ENCODE results near the gene PLXNA4. TPM values are rescaled to one million over a fixed set of nuclear protein-coding genes. Genes with fewer than 3 reads are reported as not detected.

Gene PLXNA4
- total RNA-seq, 1 experiment from 2014 or later: 1.0 TPM

GRCh38 chr7:132137681-132138080, 438.6 kb downstream of the PLXNA4 start:
- CTCF ChIA-PET: no interaction called here
- POLR2A ChIA-PET (ENCODE audit: unreplicated experiment): no interaction called here
- no TSS peak for BruUV-seq (replicated peaks)

GRCh38 chr7:132135746-132136385, 440.4 kb downstream of the PLXNA4 start:
- H3K4me1 ChIP-seq (replicated peaks; ENCODE audit: insufficient read depth): peaks cover 59% of the 10 kb centered on the region
- no peaks in the 10 kb centered on the region for H3K27me3 ChIP-seq (ENCODE audit: insufficient read depth, low read depth)
- intact Hi-C loops (cut with micrococcal nuclease; ENCODE audit: unreplicated experiment): no loop called here
- no peaks in the 10 kb centered on the region for H4K20me1 ChIP-seq (ENCODE audit: insufficient read depth)
- no peak overlapping the region for H2AFZ ChIP-seq
- H3F3A ChIP-seq (ENCODE audit: insufficient read depth, low read depth): peaks cover 7% of the 10 kb centered on the region; the same call in 1 of the 2 replicates
- CTCF ChIA-PET: no interaction called here
- no peak for DNase-seq
- no peak overlapping the region for H3K4me3 ChIP-seq
- no TSS peak for BruUV-seq (replicated peaks)
- H3K79me2 ChIP-seq (ENCODE audit: low read depth): no peaks in the 10 kb centered on the region
- H3K9me3 ChIP-seq (ENCODE audit: insufficient read depth, low read depth): no peaks in the 10 kb centered on the region
- H3K36me3 ChIP-seq (ENCODE audit: low read depth): no peaks in the 10 kb centered on the region
- H3K9me2 ChIP-seq (ENCODE audit: insufficient read depth): no peaks in the 10 kb centered on the region
- TF ChIP-seq CTCF (conservative IDR thresholded peaks at IDR 0.05): no peak
- no peak for TF ChIP-seq EZH2 (IDR thresholded peaks at IDR 0.05; ENCODE audit: low read depth)
- POLR2A ChIA-PET (ENCODE audit: unreplicated experiment): no interaction called here
- no peak overlapping the region for H3K27ac ChIP-seq
- H3K4me2 ChIP-seq: no peak overlapping the region

More at GRCh38 chr7:132137681-132138080, 438.6 kb downstream of the PLXNA4 start:
- H3K4me3 ChIP-seq: no peak overlapping the region
- H3K27me3 ChIP-seq (ENCODE audit: insufficient read depth, low read depth): no peaks in the 10 kb centered on the region
- no peaks in the 10 kb centered on the region for H3K36me3 ChIP-seq (ENCODE audit: low read depth)
- H3K27ac ChIP-seq: no peak overlapping the region
- no peaks in the 10 kb centered on the region for H4K20me1 ChIP-seq (ENCODE audit: insufficient read depth)
- H3K9me2 ChIP-seq (ENCODE audit: insufficient read depth): no peaks in the 10 kb centered on the region
- TF ChIP-seq EZH2 (IDR thresholded peaks at IDR 0.05; ENCODE audit: low read depth) (no peak), CTCF (conservative IDR thresholded peaks at IDR 0.05) (no peak)
- intact Hi-C loops (cut with micrococcal nuclease; ENCODE audit: unreplicated experiment): loop anchor here (1.0 to 2.0 kb wide), 2 partner anchors 21 to 109 kb away; no protein-coding TSS in a partner anchor
- H2AFZ ChIP-seq: no peak overlapping the region
- no peak for DNase-seq
- H3K79me2 ChIP-seq (ENCODE audit: low read depth): no peaks in the 10 kb centered on the region
- H3K4me2 ChIP-seq: no peak overlapping the region
- H3K9me3 ChIP-seq (ENCODE audit: insufficient read depth, low read depth): no peaks in the 10 kb centered on the region
- peaks cover 7% of the 10 kb centered on the region; the same call in 1 of the 2 replicates for H3F3A ChIP-seq (ENCODE audit: insufficient read depth, low read depth)
- peaks cover 56% of the 10 kb centered on the region for H3K4me1 ChIP-seq (replicated peaks; ENCODE audit: insufficient read depth)

GRCh38 chr7:132134814-132135445, 441.3 kb downstream of the PLXNA4 start:
- Histone ChIP-seq H3K79me2 (ENCODE audit: low read depth) (no peaks in the 10 kb centered on the region), H3K36me3 (ENCODE audit: low read depth) (no peaks in the 10 kb centered on the region), H3K4me3 (no peak overlapping the region), H3K27ac (no peak overlapping the region), H2AFZ (no peak overlapping the region), H4K20me1 (ENCODE audit: insufficient read depth) (no peaks in the 10 kb centered on the region), H3F3A (ENCODE audit: insufficient read depth, low read depth) (peaks cover 7% of the 10 kb centered on the region; the same call in 1 of the 2 replicates), H3K9me3 (ENCODE audit: insufficient read depth, low read depth) (no peaks in the 10 kb centered on the region), H3K4me2 (0 out of 2 replicates have a peak overlapping the region, but pooled peaks have one; percentile 1), H3K4me1 (replicated peaks; ENCODE audit: insufficient read depth) (peaks cover 60% of the 10 kb centered on the region), H3K9me2 (ENCODE audit: insufficient read depth) (no peaks in the 10 kb centered on the region), H3K27me3 (ENCODE audit: insufficient read depth, low read depth) (no peaks in the 10 kb centered on the region)
- no TSS peak for BruUV-seq (replicated peaks)
- peak; percentile 31 to 52 for DNase-seq
- POLR2A ChIA-PET (ENCODE audit: unreplicated experiment): no interaction called here
- TF ChIP-seq EZH2 (IDR thresholded peaks at IDR 0.05; ENCODE audit: low read depth) (no peak), CTCF (conservative IDR thresholded peaks at IDR 0.05) (no peak)
- CTCF ChIA-PET: no interaction called here
- intact Hi-C loops (cut with micrococcal nuclease; ENCODE audit: unreplicated experiment): no loop called here

Data from PC-9 (cell line).